BJ (cell line): ENCODE data around the gene SBSN. TPM values are rescaled to one million over a fixed set of nuclear protein-coding genes. Genes with fewer than 3 reads are reported as not detected.

ENCODE experiments used
- CTCF ChIA-PET: fragments of 350-600 bp; formaldehyde crosslinking; extraction: SDS; loops from one replicate; lab custom pipeline; 2021; ENCODE audit warnings: antibody characterized with exemption, inconsistent platforms; lab: Yijun Ruan, JAX
- POLR2A ChIA-PET: fragments of 300-600 bp; sonication (Branson Sonifier 250); formaldehyde crosslinking; extraction: SDS; loops from one replicate; lab custom pipeline; 2021; ENCODE audit warnings: antibody characterized with exemption; lab: Charles Lee
- DNase-seq: peaks from one replicate; pipeline ENCODE4 v3.0.0-alpha.2; 2011; ENCODE audit warnings: low read depth
- H3K27me3 ChIP-seq: 2 replicates; pipeline ENCODE4 v1.6.0; 2011; ENCODE audit warnings: low read length; ENCODE audit not compliant: control insufficient read depth, insufficient read depth
- H3K36me3 ChIP-seq: 2 replicates; pipeline ENCODE4 v1.5.1; 2011; ENCODE audit warnings: low read length; ENCODE audit not compliant: control insufficient read depth, insufficient read depth
- H3K4me3 ChIP-seq: 2 replicates; pipeline ENCODE4 v1.5.1; 2011; ENCODE audit warnings: low read depth, mild to moderate bottlenecking, control low read depth, low read length
- CTCF ChIP-seq: IDR thresholded peaks from 2 replicates; pipeline ENCODE4 v1.5.1; 2011; ENCODE audit warnings: low read depth, mild to moderate bottlenecking, control low read depth, inconsistent platforms, low read length, moderate library complexity; ENCODE audit not compliant: insufficient read depth
- polyA plus RNA-seq: library from polyadenylated mRNA; depleted of rRNA; stranded (reverse); fragments of >200 nt; gene quantifications from 2 replicates; pipeline ENCODE4 v1.2.3, GENCODE V29; 2011

SBSN gene
- polyA plus RNA-seq, 1 experiment = 1.6 TPM

- Histone ChIP-seq H3K36me3 (peaks cover 3% of the 10 kb centered on the region), H3K27me3 (no peaks in the 10 kb centered on the region), H3K4me3 (no peak overlapping the region)
- CTCF ChIA-PET = no interaction called here
- POLR2A ChIA-PET = no interaction called here
- no peak for TF ChIP-seq CTCF
- DNase-seq = no peak
Observed at GRCh38 chr19:35540356-35540927, 12.3 kb upstream of the SBSN start.

- no peak for TF ChIP-seq CTCF
- H3K27me3 ChIP-seq = no peaks in the 10 kb centered on the region
- no peak for DNase-seq
- CTCF ChIA-PET = no interaction called here
- no peak overlapping the region for H3K4me3 ChIP-seq
- H3K36me3 ChIP-seq = peaks cover 3% of the 10 kb centered on the region
- POLR2A ChIA-PET = no interaction called here
Observed at GRCh38 chr19:35539850-35540249, 11.7 kb upstream of the SBSN start.

DNA sequence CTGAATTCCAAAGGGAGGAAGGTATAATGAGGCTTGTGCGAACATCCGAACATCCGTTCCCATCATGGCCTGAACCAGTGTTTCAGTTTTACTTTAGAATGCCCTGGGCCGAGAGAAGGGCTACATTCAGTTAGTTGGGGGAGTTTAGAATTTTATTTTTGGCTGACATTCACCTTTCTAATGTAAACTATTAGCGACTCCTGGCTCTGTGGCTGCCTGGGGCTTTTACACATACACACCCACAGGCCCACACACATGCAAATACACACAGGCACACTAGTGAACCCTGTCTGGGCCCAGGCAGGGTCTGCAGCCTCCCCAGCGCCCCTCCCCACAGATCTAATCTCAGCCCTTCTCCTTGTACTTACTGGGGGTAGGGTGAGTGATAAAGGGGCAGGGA is 11.2 kb upstream of the SBSN start:
- DNase-seq = no peak
- POLR2A ChIA-PET = no interaction called here
- Histone ChIP-seq H3K36me3 (peaks cover 3% of the 10 kb centered on the region), H3K27me3 (no peaks in the 10 kb centered on the region), H3K4me3 (no peak overlapping the region)
- TF ChIP-seq CTCF = no peak
- CTCF ChIA-PET = interaction anchor here (1.7 kb wide), 1 partner anchor 10 kb away, joined by 7 read pairs; no protein-coding TSS in a partner anchor

DNA sequence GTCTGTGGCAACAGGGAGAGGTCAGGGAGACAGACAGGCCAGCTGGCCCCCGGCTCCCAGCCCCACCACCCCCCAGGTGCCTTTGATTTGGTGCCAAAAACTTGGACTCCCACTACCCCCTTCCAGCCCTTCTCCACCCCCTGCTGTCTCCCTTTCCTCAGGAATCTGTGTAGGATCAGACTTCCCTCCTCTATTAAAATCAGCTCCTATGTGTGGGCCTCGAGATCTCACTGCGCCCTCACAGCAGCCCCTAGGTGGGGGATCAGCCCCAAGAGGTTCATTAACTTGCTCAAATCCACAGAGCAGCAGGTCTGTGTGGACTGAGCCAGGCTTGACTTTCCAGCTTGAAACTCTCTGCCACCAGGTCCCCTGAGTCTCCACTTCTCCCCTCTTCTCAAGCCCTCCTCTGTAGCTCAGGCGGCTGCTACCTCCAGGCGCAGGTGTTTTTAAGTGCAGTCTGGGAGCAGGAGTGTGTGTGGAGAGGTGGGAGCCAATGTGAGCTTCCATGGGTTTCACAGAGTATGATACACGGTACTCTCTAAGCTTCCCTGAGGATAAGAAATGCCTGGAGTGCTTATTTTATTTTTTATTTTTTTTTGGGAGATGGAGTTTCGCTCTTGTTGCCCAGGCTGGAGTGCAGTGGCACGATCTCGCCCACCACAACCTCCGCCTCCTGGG is 6.8 kb upstream of the SBSN start:
- no peak overlapping the region for H3K4me3 ChIP-seq
- ChIA-PET CTCF (interaction anchor here (0.9 to 2.8 kb wide), 6 partner anchors 9 to 25 kb away, joined by 3 to 9 read pairs (median 3); no protein-coding TSS in a partner anchor), POLR2A (no interaction called here)
- TF ChIP-seq CTCF = no peak
- no peaks in the 10 kb centered on the region; the same call in 1 of the 2 replicates for H3K36me3 ChIP-seq
- no peak for DNase-seq
- peaks cover 9% of the 10 kb centered on the region for H3K27me3 ChIP-seq

DNA sequence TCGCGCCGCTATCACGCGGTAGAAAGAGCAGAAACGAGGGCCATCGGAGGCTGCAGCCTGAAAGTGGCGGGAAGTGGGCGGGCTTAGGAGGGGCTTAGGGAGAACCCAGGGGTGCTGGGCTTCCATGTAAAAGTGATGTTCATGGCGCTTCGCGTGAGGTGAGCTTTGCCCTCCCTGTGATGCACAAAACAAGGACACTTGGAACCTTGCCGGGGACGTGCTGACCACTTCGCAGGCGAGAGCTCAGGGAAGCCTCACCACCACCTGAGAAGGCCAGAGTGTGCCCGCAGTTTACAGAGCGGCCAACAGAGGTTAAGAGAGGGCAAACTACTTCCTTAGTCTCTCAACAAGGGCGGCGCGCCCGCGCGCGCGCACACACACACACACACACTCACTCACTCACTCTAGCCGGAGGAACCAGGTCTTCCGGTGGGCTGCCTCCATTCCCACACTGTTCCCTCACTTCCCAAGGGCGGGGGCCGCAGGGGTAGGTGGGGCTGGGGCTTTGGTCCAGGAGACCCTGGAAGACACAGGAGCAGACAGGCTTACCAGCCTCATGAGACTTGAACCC is 5.8 kb upstream of the SBSN start:
- POLR2A ChIA-PET = no interaction called here
- Histone ChIP-seq H3K4me3 (no peak overlapping the region), H3K36me3 (no peaks in the 10 kb centered on the region), H3K27me3 (peaks cover 9% of the 10 kb centered on the region)
- DNase-seq = no peak
- CTCF ChIA-PET = interaction anchor here (0.9 to 2.8 kb wide), 3 partner anchors 8 to 15 kb away, joined by 3 to 9 read pairs (median 3); no protein-coding TSS in a partner anchor
- TF ChIP-seq CTCF = no peak
